ENCODE measurements around the gene MCC.

- TF ChIP-seq, protein P1, sequence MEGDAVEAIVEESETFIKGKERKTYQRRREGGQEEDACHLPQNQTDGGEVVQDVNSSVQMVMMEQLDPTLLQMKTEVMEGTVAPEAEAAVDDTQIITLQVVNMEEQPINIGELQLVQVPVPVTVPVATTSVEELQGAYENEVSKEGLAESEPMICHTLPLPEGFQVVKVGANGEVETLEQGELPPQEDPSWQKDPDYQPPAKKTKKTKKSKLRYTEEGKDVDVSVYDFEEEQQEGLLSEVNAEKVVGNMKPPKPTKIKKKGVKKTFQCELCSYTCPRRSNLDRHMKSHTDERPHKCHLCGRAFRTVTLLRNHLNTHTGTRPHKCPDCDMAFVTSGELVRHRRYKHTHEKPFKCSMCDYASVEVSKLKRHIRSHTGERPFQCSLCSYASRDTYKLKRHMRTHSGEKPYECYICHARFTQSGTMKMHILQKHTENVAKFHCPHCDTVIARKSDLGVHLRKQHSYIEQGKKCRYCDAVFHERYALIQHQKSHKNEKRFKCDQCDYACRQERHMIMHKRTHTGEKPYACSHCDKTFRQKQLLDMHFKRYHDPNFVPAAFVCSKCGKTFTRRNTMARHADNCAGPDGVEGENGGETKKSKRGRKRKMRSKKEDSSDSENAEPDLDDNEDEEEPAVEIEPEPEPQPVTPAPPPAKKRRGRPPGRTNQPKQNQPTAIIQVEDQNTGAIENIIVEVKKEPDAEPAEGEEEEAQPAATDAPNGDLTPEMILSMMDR (IDR thresholded peaks at IDR 0.05) = no peak
- TF ChIP-seq ZFX (IDR thresholded peaks at IDR 0.05; ENCODE audit: borderline replicate concordance) = no peak
These were observed 82.7 kb downstream of the MCC start for GRCh38 chr5:113405530-113405929.
